ENCODE measurements around the gene NME3.
A peak's percentile ranks its signal among the peaks of the same experiment; 100 is the strongest.
"Not testable (repeated sequence)": the region's sequence is repeated elsewhere in the genome, so short reads cannot be mapped to it uniquely, and the experiment has no call there.

The NME3 gene

GRCh38 chr16:1771188-1771863 lies at the start of gene NME3:
Gene NME3, minus strand, starts transcription at chr16:1771543. Its CDS starts 9 bp downstream, at chr16:1771534.
- DNase-seq (ENCODE audit: low read depth in 2 of 2): peak; percentile 44 to 53

- DNase-seq (ENCODE audit: low read depth in 2 of 2): no peak
These were observed 49.6 kb upstream of the NME3 start for GRCh38 chr16:1820946-1821290.

GRCh38 chr16:1820096-1820945 lies 49.0 kb upstream of the NME3 start:
- DNase-seq (ENCODE audit: low read depth in 2 of 2): no peak

GRCh38 chr16:1819611-1820010 lies 48.3 kb upstream of the NME3 start:
- DNase-seq (ENCODE audit: low read depth in 2 of 2): no peak

GRCh38 chr16:1818873-1819525 lies 47.7 kb upstream of the NME3 start:
- no peak for DNase-seq (ENCODE audit: low read depth in 2 of 2)

GRCh38 chr16:1818204-1818872 lies 47.0 kb upstream of the NME3 start:
- DNase-seq (ENCODE audit: low read depth in 2 of 2): no peak

GRCh38 chr16:1817716-1818115 lies 46.4 kb upstream of the NME3 start:
- DNase-seq (ENCODE audit: low read depth in 2 of 2): no peak

- no peak for DNase-seq (ENCODE audit: low read depth in 2 of 2)
These were observed 45.9 kb upstream of the NME3 start for GRCh38 chr16:1817276-1817589.

- no peak for DNase-seq (ENCODE audit: low read depth in 2 of 2)
These were observed 45.3 kb upstream of the NME3 start for GRCh38 chr16:1816396-1817275.

- DNase-seq (ENCODE audit: low read depth in 2 of 2): no peak
These were observed 44.1 kb upstream of the NME3 start for GRCh38 chr16:1815461-1815860.

GRCh38 chr16:1812732-1813163 lies 41.4 kb upstream of the NME3 start:
- DNase-seq (ENCODE audit: low read depth in 2 of 2): no peak

- DNase-seq (ENCODE audit: low read depth in 2 of 2): no peak
These were observed 39.2 kb upstream of the NME3 start for GRCh38 chr16:1810536-1810935.

GRCh38 chr16:1810106-1810505 lies 38.8 kb upstream of the NME3 start:
- DNase-seq (ENCODE audit: low read depth in 2 of 2): no peak

GRCh38 chr16:1809281-1809801 lies 38.0 kb upstream of the NME3 start:
- DNase-seq (ENCODE audit: low read depth in 2 of 2): no peak

GRCh38 chr16:1808691-1809090 lies 37.3 kb upstream of the NME3 start:
- DNase-seq (ENCODE audit: low read depth in 2 of 2): no peak

GRCh38 chr16:1807626-1808025 lies 36.3 kb upstream of the NME3 start:
- no peak for DNase-seq (ENCODE audit: low read depth in 2 of 2)

- no peak for DNase-seq (ENCODE audit: low read depth in 2 of 2)
These were observed 29.4 kb upstream of the NME3 start for GRCh38 chr16:1800701-1801100.

- not testable (repeated sequence) for DNase-seq (ENCODE audit: low read depth in 2 of 2)
These were observed 27.9 kb upstream of the NME3 start for GRCh38 chr16:1799263-1799662.

- DNase-seq (ENCODE audit: low read depth in 2 of 2): no peak
These were observed 23.7 kb upstream of the NME3 start for GRCh38 chr16:1794908-1795666.

GRCh38 chr16:1794221-1794871 lies 23.0 kb upstream of the NME3 start:
- DNase-seq (ENCODE audit: low read depth in 2 of 2): no peak
